Activated T-cell treated with anti-CD3 and anti-CD28 coated beads, Interleukin-2, amount 50 U/mL, for 48 hours (primary cell): ENCODE results near the gene ZNF25.
"Not testable (repeated sequence)": the region's sequence is repeated elsewhere in the genome, so short reads cannot be mapped to it uniquely, and the experiment has no call there.

Experiments used
- DNase-seq, 2 experiments: peaks; one replicate each; pipeline ENCODE4 v3.0.0-alpha.2; 2020

Gene ZNF25

GRCh38 chr10:37976091-37976879 lies at the start of gene ZNF25:
ZNF25 (minus strand) TSS chr10:37976647; CDS start chr10:37971722, 4,925 bp downstream.
- DNase-seq = peak; percentile 96 to 97

- DNase-seq = no peak
Measured at GRCh38 chr10:38025283-38025682, 48.8 kb upstream of the ZNF25 start.

DNA sequence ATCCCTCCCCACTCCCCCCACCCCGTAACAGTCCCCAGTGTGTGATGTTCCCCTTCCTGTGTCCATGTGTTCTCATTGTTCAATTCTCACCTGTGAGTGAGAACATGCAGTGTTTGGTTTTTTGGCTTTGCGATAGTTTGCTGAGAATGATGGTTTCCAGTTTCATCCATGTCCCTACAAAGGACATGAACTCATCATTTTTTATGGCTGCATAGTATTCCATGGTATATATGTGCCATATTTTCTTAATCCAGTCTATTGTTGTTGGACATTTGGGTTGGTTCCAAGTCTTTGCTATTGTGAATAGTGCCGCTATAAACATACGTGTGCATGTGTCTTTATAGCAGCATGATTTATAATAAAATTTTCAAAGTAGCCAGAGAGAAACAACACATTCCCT lies 42.7 kb upstream of the ZNF25 start:
- DNase-seq = not testable (repeated sequence)

- no peak for DNase-seq
Measured at GRCh38 chr10:38016354-38016753, 39.9 kb upstream of the ZNF25 start.

DNA sequence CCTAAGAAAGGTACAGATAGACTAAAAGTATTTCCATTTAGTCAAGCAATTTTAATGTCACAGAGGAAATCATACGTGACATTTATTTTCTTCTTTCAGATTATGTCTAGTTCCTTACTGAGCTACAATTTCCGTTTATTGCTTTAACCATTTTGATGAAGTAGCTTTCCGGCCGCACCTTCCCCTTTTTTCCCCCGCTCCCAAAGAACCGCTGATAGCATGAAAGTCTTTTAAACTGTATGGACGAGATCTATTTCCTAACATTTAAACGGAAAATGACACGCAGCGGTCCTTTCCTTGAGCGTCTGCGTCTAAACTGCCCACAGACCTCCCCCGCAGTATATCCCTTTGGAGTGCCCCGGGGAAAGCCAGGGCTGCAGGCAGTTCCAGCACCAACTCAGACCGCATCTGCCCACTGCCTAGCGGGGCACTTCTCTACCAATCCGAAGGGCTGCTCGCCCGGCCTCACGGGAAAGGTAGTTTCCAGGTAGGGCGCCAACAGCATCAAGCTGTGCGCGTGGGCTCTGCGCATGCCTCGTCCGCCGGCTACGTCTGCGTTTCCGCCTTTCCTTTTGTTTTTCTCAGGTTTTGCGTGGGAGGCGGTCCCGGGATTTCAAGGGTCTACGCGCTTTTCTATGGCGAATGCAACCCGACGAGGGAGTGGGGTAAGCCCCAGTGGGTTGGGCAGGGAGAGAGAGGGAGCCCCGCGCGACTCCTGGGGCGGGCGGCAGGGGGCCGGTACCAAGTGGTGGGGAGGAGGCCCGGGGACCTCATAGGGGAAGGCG lies 33.9 kb upstream of the ZNF25 start, which contains the start of gene ZNF33A:
Gene ZNF33A (plus strand): TSS at position 557 of the 785 bp plus-strand sequence. CDS start 1,667 bp downstream, outside the sequence.
- peak; percentile 90 to 91 for DNase-seq

GRCh38 chr10:38007991-38008390 lies 31.5 kb upstream of the ZNF25 start:
- no peak for DNase-seq

DNA sequence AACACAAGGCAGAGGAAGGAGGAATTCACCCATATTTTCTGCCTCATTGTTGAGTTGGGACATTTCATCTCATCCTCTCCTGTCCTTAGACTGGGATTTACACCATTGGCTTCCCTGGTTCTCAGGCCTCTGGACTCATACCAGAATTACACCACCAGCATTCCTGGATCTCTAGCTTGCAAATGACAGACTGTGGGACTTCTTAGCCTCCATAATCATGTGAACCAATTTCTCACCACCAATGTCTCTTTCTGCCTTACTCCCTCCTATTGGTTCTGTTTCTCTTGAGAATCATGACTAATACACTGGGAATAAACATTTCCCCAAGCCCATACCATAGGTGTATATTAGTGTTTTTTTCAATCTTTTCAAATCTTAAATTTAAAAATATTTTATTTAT lies 31.1 kb upstream of the ZNF25 start:
- no peak for DNase-seq

DNA sequence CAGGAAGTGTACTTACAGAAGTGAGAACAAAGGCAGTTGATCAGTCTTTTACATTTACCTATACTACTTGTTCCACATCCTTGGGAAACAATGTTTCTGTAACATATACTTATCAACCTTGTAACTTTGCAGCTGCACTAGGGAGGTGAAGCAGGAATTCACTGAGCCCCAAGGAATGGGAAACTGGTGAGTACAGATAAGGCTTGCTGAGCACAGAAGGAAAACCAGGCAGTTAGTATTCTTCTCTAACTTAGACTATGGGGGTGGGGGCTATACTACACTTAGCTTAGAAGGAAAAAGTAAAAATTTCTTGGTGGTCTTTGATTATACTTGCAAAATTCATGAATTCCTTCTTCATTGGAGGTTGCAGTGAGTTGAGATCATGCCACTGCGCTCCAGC lies 27.1 kb upstream of the ZNF25 start:
- no peak for DNase-seq

DNA sequence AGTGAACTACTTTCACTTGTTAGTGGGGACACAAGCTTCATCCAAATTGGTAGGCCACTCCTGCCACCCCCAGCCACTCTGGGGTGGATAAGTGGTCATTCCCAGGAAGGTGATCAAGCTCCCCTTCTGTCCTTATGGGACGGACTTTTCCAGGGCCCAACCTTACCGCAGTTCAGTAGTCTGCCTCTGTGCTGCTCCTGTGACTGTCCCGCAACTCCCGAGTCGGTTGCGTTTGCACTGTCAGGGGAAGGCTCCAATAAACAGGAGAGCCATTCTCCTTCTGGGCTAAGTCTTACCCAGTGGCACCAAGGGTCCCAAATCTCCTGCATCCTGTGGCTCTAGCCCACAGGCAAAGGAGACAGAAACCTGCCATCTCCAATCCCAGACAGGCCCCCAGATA lies 26.6 kb upstream of the ZNF25 start:
- no peak for DNase-seq

DNA sequence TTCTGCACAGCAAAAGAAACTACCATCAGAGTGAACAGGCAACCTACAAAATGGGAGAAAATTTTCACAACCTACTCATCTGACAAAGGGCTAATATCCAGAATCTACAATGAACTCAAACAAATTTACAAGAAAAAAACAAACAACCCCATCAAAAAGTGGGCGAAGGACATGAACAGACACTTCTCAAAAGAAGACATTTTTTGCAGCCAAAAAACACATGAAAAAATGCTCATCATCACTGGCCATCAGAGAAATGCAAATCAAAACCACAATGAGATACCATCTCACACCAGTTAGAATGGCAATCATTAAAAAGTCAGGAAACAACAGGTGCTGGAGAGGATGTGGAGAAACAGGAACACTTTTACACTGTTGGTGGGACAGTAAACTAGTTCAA lies 24.0 kb upstream of the ZNF25 start:
- not testable (repeated sequence) for DNase-seq

DNA sequence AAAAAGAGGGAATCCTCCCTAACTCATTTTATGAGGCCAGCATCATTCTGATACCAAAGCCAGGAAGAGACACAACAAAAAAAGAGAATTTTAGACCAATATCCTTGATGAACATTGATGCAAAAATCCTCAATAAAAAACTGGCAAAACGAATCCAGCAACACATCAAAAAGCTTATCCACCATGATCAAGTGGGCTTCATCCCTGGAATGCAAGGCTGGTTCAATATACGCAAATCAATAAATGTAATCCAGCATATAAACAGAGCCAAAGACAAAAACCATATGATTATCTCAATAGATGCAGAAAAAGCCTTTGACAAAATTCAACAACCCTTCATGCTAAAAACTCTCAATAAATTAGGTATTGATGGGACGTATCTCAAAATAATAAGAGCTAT lies 22.5 kb upstream of the ZNF25 start:
- DNase-seq = not testable (repeated sequence)

DNA sequence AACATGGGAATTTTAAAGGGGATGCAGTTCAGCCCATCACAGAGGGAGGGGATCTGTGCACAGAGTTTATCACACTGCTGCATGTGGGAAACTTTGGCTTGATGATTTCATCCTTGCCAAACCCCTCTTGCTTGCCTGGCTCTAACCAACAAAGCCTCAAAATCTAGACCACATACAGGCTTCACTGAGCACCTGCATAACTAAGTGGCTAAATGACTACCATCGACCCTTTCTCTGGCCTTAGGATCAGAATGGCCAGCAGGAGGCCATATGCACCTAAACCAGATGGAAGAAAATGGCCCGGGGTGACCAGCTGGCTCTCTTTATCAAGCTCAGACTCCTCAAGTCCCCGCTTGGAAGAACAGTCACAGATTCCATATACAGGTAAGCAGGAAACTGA lies 15.6 kb upstream of the ZNF25 start:
- DNase-seq = no peak

DNA sequence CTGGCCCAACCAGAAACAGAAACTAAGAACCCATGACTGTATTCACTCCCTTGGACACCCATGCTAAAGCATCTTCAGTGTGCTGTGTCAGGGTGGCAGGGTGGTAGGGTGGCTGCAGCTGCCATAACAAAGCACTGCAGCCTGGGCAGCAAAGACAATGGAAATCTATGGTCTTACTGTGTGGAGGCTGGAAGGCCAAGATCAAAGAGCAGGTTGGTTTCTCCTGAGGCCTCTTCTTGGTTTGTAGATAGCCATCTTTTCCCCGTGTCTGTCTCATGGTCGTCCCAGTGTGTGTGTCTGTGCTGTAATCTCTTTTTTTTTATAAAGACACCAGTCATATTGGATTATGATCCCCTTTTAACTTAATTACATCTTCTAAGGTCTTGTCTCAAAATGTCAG lies 15.2 kb upstream of the ZNF25 start:
- no peak for DNase-seq

- no peak for DNase-seq
Measured at GRCh38 chr10:37976880-37977203, 395 bp upstream of the ZNF25 start.

GRCh38 chr10:37975401-37975991 lies 951 bp downstream of the ZNF25 start:
- peak; percentile 28 to 32 for DNase-seq

DNA sequence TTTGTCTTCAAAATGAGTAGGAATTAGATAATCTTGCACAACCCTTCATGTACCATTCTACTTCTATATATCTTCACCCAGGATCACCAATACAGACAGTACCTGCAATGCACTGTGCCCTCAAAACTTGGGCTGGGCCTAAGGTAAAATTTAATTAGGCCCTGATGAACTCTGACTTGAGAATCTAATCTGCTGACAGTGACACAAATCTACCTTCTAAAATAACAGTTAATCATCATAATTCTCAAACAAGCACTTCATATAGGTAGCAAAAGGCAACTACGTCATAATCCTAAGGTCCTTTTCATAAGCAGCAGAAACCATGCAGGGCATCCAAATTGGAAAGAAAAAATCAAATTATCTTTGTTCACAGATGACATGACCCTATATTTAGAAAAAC lies 4.1 kb downstream of the ZNF25 start:
- DNase-seq = no peak

- no peak for DNase-seq
Measured at GRCh38 chr10:37965006-37965405, 11.4 kb downstream of the ZNF25 start.

GRCh38 chr10:37960591-37961137 lies 15.8 kb downstream of the ZNF25 start:
- no peak for DNase-seq

DNA sequence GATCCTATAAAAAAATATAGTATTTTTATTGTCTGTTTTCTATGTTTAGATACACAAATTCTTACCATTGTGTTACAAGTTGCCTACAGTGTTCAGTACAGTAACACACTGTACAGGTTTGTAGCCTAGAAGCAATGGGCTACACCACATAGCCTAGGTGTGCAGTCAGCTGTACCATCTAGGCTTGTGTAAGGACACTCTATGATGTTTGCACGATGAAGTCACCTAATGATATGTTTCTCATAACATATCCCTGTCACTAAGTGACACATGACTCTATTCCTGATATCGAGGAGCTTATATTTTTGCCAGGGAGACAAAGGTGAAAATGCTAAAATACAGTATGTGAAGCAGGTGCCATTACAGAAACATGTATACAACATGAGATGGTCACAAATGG lies 18.6 kb downstream of the ZNF25 start:
- DNase-seq = no peak

- DNase-seq = no peak
Measured at GRCh38 chr10:37952926-37953325, 23.5 kb downstream of the ZNF25 start.

- DNase-seq = no peak
Measured at GRCh38 chr10:37952043-37952755, 24.2 kb downstream of the ZNF25 start.

- no peak for DNase-seq
Measured at GRCh38 chr10:37948210-37948609, 28.2 kb downstream of the ZNF25 start.

- DNase-seq = no peak
Measured at GRCh38 chr10:37947526-37947925, 28.9 kb downstream of the ZNF25 start.
